ENCODE measurements around the gene GABRB1.

The GABRB1 gene

DNA sequence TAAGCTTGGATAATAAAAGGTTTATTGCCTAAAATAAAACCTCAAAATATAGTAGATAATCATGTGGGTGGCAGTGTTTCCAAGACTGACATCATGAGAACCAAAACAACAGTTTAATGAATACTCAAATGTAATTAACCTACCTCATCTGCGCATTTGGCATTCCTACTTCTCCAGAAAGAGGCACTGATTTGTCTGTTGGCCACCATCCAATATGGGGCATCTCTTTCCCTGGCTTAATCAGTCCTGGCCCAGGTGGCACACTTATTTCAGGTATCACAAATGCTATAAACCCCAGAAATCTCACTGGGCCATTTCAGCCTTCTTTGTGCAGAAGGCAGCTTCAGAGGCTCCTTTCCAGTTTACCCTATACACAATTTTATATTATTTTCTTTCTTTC lies 239.9 kb downstream of the GABRB1 start:
- no peaks in the 10 kb centered on the region for H3K27me3 ChIP-seq (ENCODE audit: control insufficient read depth, insufficient read depth, low read length)
- no peaks in the 10 kb centered on the region for H3K9me3 ChIP-seq (ENCODE audit: control insufficient read depth, low read length)
- H3K4me3 ChIP-seq (ENCODE audit: low read depth, low read length) = no peak overlapping the region
- H3K9ac ChIP-seq = no peak overlapping the region
- TF ChIP-seq, protein P1, sequence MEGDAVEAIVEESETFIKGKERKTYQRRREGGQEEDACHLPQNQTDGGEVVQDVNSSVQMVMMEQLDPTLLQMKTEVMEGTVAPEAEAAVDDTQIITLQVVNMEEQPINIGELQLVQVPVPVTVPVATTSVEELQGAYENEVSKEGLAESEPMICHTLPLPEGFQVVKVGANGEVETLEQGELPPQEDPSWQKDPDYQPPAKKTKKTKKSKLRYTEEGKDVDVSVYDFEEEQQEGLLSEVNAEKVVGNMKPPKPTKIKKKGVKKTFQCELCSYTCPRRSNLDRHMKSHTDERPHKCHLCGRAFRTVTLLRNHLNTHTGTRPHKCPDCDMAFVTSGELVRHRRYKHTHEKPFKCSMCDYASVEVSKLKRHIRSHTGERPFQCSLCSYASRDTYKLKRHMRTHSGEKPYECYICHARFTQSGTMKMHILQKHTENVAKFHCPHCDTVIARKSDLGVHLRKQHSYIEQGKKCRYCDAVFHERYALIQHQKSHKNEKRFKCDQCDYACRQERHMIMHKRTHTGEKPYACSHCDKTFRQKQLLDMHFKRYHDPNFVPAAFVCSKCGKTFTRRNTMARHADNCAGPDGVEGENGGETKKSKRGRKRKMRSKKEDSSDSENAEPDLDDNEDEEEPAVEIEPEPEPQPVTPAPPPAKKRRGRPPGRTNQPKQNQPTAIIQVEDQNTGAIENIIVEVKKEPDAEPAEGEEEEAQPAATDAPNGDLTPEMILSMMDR (IDR thresholded peaks at IDR 0.05) = no peak
- H2AFZ ChIP-seq = no peak overlapping the region
- H3K79me2 ChIP-seq = no peaks in the 10 kb centered on the region
- H3K27ac ChIP-seq = no peak overlapping the region
- no peaks in the 10 kb centered on the region for H3K36me3 ChIP-seq (ENCODE audit: control insufficient read depth, insufficient read depth, low read length)
- no peaks in the 10 kb centered on the region for H3K4me1 ChIP-seq
- H3K4me2 ChIP-seq (ENCODE audit: low read length) = no peak overlapping the region

DNA sequence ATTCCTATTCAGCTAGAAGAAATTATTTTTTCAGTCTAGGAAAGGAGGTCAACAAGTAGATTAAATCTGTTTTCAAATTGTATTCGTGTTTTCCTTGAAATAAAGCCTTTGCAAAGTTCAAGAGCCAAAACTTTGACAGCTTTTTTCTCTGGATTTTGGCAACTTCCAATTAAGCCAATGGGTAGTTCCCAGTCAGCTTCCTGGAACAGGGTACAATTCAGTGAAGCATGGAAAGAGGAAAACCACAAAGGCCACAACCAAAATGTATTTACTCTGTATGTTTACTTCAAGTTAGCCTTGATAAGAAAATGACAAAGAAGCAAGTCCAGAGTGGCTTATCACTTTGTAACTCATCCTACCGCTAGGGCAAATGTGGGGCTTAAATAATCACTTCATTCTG lies 243.5 kb downstream of the GABRB1 start:
- TF ChIP-seq, protein P1 (IDR thresholded peaks at IDR 0.05) = no peak
- Histone ChIP-seq H3K4me2 (ENCODE audit: low read length) (no peak overlapping the region), H3K27me3 (ENCODE audit: control insufficient read depth, insufficient read depth, low read length) (no peaks in the 10 kb centered on the region), H3K4me1 (no peaks in the 10 kb centered on the region), H3K4me3 (ENCODE audit: low read depth, low read length) (no peak overlapping the region), H3K9me3 (ENCODE audit: control insufficient read depth, low read length) (no peaks in the 10 kb centered on the region), H3K79me2 (no peaks in the 10 kb centered on the region), H3K9ac (no peak overlapping the region), H3K27ac (no peak overlapping the region), H2AFZ (no peak overlapping the region), H3K36me3 (ENCODE audit: control insufficient read depth, insufficient read depth, low read length) (no peaks in the 10 kb centered on the region)

DNA sequence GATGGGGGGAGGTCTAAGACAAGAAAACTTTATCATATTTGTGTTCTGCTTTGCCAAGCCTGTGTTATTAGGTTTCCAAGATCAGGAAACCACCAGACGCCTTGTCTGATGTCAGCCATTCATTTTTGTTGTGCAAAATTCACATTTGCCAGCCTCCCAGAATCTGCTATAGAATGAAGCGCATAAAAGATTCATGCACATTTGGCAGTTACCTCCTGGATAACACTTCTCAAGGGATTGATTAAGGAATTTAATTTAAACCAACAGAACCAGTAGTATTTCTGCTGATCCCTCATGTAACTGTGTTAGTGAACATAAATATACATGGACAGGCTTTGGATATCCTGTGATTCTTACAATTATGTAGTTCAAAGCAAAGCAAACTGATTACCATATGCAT lies 244.2 kb downstream of the GABRB1 start:
- no peak overlapping the region for H2AFZ ChIP-seq
- no peaks in the 10 kb centered on the region for H3K4me1 ChIP-seq
- no peaks in the 10 kb centered on the region for H3K27me3 ChIP-seq (ENCODE audit: control insufficient read depth, insufficient read depth, low read length)
- H3K27ac ChIP-seq = no peak overlapping the region
- no peak overlapping the region for H3K4me3 ChIP-seq (ENCODE audit: low read depth, low read length)
- H3K4me2 ChIP-seq (ENCODE audit: low read length) = no peak overlapping the region
- H3K9ac ChIP-seq = no peak overlapping the region
- H3K79me2 ChIP-seq = no peaks in the 10 kb centered on the region
- TF ChIP-seq, protein P1 (IDR thresholded peaks at IDR 0.05) = no peak
- no peaks in the 10 kb centered on the region for H3K9me3 ChIP-seq (ENCODE audit: control insufficient read depth, low read length)
- no peaks in the 10 kb centered on the region for H3K36me3 ChIP-seq (ENCODE audit: control insufficient read depth, insufficient read depth, low read length)

DNA sequence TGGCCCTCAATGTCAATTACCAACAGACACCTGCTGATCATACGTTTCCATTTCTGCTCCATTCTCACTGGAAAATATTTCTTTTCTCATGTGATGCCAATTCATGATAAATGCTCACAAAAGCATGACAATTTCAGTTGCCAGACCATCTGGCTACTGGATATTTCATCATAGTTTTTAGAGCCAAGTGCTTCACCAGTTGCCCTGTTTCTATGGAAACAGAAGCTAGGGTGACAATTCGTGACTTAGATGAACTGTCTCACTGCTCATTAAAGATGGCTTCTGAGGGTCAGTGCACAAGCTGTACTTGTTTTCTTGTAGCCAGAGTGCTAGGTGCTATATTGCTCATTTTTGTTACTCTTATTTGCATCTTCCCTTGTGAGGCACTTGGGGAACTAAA lies 247.3 kb downstream of the GABRB1 start:
- no peak overlapping the region for H3K4me2 ChIP-seq (ENCODE audit: low read length)
- no peaks in the 10 kb centered on the region for H3K79me2 ChIP-seq
- TF ChIP-seq, protein P1 (IDR thresholded peaks at IDR 0.05) = no peak
- H3K27me3 ChIP-seq (ENCODE audit: control insufficient read depth, insufficient read depth, low read length) = no peaks in the 10 kb centered on the region
- no peaks in the 10 kb centered on the region for H3K9me3 ChIP-seq (ENCODE audit: control insufficient read depth, low read length)
- H3K27ac ChIP-seq = no peak overlapping the region
- no peak overlapping the region for H3K4me3 ChIP-seq (ENCODE audit: low read depth, low read length)
- no peak overlapping the region for H2AFZ ChIP-seq
- H3K4me1 ChIP-seq = no peaks in the 10 kb centered on the region
- H3K36me3 ChIP-seq (ENCODE audit: control insufficient read depth, insufficient read depth, low read length) = no peaks in the 10 kb centered on the region
- H3K9ac ChIP-seq = no peak overlapping the region

DNA sequence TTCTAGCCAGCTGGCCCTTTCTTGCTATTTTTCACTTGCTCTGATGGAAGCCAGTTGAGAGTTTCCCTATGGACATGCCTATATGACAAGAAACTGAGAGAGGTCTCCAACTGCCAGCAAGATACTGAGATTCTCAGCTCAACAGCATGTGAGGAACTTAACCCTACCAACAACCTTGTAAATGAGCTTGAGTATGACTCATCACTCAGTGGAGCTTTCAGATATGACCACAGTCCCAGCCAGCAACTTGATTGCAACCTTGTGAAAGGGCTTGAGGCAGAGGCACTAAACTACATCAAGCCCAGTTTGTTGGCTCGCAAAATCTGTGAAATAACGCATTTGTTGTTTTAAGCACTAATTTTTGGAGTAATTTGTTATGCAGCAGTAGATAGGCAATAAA lies 256.4 kb downstream of the GABRB1 start:
- no peak overlapping the region for H2AFZ ChIP-seq
- H3K9me3 ChIP-seq (ENCODE audit: control insufficient read depth, low read length) = no peaks in the 10 kb centered on the region
- H3K4me3 ChIP-seq (ENCODE audit: low read depth, low read length) = no peak overlapping the region
- H3K27ac ChIP-seq = no peak overlapping the region
- TF ChIP-seq, protein P1 (IDR thresholded peaks at IDR 0.05) = no peak
- H3K36me3 ChIP-seq (ENCODE audit: control insufficient read depth, insufficient read depth, low read length) = no peaks in the 10 kb centered on the region
- no peaks in the 10 kb centered on the region for H3K79me2 ChIP-seq
- no peak overlapping the region for H3K4me2 ChIP-seq (ENCODE audit: low read length)
- H3K9ac ChIP-seq = no peak overlapping the region
- H3K4me1 ChIP-seq = no peaks in the 10 kb centered on the region
- no peaks in the 10 kb centered on the region for H3K27me3 ChIP-seq (ENCODE audit: control insufficient read depth, insufficient read depth, low read length)
